ENCODE measurements around the gene PRR33. TPM values are rescaled to one million over a fixed set of nuclear protein-coding genes. Genes with fewer than 3 reads are reported as not detected.

PRR33 gene
- total RNA-seq, 2 donors from 2014 or later = not detected

DNA sequence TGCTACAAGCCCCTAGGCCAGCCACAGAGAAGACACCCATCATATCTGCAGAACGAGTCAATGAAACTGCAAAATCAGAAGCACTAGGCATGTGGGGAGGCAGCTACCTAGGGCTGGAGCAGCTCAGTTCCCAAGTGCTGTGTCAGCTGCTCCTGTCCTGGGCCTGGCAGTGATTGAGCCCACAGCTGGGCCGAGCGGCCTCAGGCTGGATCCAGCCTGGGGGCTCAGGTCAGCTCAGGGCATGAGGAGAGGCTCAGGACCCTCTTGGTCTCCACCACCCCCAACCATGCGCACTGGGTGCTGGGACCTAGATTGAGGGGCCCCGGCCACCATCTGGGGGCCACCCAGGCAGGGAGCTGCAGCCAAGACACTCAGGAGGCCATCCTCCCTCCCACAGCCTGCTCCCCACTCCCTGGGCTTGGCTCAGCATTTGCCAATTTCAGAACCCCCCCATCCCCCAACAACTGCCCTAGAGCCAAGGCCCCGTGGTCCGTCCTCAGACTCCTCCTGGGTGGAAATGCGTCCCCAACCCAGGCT lies 25.4 kb upstream of the PRR33 start:
- Mint-ChIP-seq H3K4me1 (ENCODE audit: low read depth) (peaks cover 18% of the 10 kb centered on the region), H3K36me3 (ENCODE audit: insufficient read depth in 2 of 2) (peaks cover 3 to 8% of the 10 kb centered on the region in 2 donors), H3K27ac (no peak overlapping the region), H3K27me3 (ENCODE audit: low read depth) (peaks cover 13% of the 10 kb centered on the region), H3K9me3 (peaks cover 7 to 11% of the 10 kb centered on the region in 2 donors), H3K4me3 (no peak overlapping the region)
- no peak for DNase-seq
- ATAC-seq (replicated peaks in 1 of 2) = peak; percentile 2 to 13

DNA sequence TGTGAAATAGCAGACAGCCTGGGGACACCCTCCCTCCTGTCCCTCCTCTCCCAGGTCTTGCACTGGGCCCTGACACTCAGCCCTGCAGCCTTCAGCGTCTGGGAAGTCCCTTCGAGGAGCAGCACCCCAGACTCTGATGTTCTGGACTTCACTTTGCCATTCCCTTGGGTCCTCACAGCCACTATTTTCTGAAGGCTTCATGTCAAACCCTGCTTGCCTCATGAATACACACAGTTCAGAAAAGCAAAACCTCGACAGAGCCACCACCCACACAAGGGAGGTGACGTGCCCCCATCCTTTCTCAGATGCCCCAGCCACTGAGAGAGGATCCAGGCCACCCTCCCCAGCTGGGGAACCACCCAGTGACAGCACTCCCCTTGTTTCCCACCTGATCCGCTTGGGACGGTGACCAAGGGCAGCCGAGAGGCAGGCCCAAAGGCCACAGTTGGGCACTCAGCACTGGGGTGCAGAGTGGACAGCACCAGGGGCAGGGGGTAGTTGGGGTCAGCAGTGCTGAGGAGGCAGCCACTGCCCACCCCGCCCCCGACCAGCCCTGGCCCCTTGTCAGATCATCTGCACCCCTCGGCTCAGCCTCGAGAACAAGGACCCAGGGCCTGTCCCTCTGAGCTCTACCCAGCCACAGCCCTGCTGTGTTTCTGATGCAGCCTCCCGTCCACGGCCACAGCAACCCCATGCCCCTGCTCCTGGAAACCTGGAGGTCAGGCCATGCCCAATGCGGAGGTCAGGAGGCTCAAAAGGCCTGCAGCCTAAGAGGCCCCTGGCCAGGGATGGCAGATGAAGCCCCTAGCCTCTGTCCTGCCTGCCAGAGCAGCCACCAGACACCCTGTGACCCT lies 24.7 kb upstream of the PRR33 start:
- Mint-ChIP-seq H3K4me1 (ENCODE audit: low read depth) (peaks cover 18% of the 10 kb centered on the region), H3K4me3 (no peak overlapping the region), H3K27ac (no peak overlapping the region), H3K36me3 (ENCODE audit: insufficient read depth in 2 of 2) (peaks cover 3 to 8% of the 10 kb centered on the region in 2 donors), H3K27me3 (ENCODE audit: low read depth) (peaks cover 13% of the 10 kb centered on the region), H3K9me3 (peaks cover 7 to 11% of the 10 kb centered on the region in 2 donors)
- DNase-seq (peak in 1 of 2 donors; percentile 15), ATAC-seq (replicated peaks in 1 of 2) (peak; percentile 6 to 14)

DNA sequence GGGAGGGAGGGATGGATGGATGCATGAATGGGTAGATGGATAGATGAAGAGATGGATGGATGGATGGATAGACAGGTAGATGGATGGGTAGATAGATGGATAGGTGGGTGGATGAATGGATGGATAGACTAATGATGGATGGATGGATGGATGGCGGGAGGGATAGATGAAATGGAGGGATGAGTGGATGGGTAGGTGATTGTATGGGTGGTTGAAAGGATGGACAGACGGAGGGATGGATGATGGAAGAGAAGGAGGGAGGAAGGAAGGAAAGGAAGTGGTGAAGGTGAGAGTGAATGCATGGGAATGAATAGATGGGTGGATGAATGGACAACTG lies 24.1 kb upstream of the PRR33 start:
- DNase-seq (no peak), ATAC-seq (replicated peaks in 1 of 2) (no peak)
- no peak overlapping the region for H3K4me3 Mint-ChIP-seq
- H3K9me3 Mint-ChIP-seq = peaks cover 7 to 11% of the 10 kb centered on the region in 2 donors
- H3K27me3 Mint-ChIP-seq (ENCODE audit: low read depth) = peaks cover 13% of the 10 kb centered on the region
- peaks cover 3 to 8% of the 10 kb centered on the region in 2 donors for H3K36me3 Mint-ChIP-seq (ENCODE audit: insufficient read depth in 2 of 2)
- H3K4me1 Mint-ChIP-seq (ENCODE audit: low read depth) = peaks cover 18% of the 10 kb centered on the region
- no peak overlapping the region for H3K27ac Mint-ChIP-seq

DNA sequence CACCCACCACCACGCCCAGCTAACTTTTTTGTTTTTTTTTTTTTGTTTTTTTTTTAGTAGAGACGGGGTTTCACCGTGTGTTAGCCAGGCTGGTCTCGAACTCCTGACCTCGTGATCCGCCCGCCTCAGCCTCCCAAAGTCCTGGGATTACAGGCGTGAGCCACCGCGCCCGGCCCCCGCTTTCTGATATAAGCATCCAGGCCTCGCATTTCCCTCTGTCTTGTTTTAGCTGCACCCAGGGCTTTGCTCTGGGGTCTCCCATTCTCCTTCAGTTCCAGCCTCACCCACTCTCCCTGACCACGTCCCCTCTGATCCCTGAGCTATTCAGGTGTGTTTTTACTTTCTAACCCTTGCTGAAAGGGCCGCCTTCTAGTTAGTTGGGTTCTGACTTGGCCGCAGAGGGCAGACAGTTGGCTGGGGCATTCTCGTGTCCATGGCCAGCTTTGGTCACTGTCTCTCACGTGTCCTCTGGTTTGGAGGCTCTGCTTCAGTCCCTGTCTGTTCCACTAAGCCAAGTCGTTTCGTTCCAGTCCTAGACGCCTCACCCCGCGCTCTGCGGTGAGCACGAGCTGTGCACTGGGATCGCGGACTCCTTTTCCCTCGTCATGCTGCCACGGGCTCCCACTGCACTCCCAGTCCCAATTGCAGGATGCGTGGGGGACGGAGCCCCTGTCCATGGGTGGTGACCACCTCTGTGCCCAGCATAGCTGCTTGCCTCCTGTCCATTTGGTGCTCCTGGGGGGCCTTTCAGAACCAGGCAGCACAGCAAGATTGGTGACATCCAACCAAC lies 21.8 kb upstream of the PRR33 start:
- peaks cover 7 to 11% of the 10 kb centered on the region in 2 donors for H3K9me3 Mint-ChIP-seq
- ATAC-seq (replicated peaks in 1 of 2) (no peak), DNase-seq (no peak)
- peaks cover 18% of the 10 kb centered on the region for H3K4me1 Mint-ChIP-seq (ENCODE audit: low read depth)
- H3K36me3 Mint-ChIP-seq (ENCODE audit: insufficient read depth in 2 of 2) = peaks cover 3 to 8% of the 10 kb centered on the region in 2 donors
- no peak overlapping the region for H3K27ac Mint-ChIP-seq
- H3K4me3 Mint-ChIP-seq = no peak overlapping the region
- H3K27me3 Mint-ChIP-seq (ENCODE audit: low read depth) = peaks cover 13% of the 10 kb centered on the region

DNA sequence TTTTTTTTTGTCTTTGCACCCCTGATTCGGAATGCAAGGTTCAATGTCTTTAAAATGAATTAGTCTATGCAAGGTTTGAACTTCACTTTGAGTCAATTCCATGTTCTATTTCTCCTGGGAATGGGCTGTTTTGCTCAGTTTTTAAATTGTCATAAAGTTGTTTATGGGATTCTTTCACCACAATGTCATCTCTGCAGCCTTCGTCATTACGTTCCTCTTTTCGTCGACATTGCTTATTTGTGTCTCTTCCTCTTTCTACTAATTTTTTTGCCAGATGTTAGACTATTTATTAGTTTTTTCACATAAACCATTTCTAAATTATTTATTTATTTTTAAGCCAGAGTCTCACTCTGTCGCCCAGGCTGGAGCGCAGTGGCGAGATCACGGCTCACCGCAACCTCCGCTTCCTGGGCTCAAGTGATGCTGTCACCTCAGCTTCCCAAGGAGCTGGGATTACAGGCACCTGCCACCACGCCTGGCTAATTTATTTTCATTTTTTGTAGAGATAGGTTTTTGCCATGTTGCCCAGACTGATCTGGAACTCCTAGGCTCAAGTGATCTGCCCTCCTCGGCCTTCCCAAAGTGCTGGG lies 20.7 kb upstream of the PRR33 start:
- Mint-ChIP-seq H3K9me3 (peaks cover 7 to 11% of the 10 kb centered on the region in 2 donors), H3K4me1 (ENCODE audit: low read depth) (peaks cover 18% of the 10 kb centered on the region), H3K4me3 (no peak overlapping the region), H3K36me3 (ENCODE audit: insufficient read depth in 2 of 2) (peaks cover 3 to 8% of the 10 kb centered on the region in 2 donors), H3K27ac (no peak overlapping the region), H3K27me3 (ENCODE audit: low read depth) (peaks cover 13% of the 10 kb centered on the region)
- DNase-seq (no peak), ATAC-seq (replicated peaks in 1 of 2) (no peak)

DNA sequence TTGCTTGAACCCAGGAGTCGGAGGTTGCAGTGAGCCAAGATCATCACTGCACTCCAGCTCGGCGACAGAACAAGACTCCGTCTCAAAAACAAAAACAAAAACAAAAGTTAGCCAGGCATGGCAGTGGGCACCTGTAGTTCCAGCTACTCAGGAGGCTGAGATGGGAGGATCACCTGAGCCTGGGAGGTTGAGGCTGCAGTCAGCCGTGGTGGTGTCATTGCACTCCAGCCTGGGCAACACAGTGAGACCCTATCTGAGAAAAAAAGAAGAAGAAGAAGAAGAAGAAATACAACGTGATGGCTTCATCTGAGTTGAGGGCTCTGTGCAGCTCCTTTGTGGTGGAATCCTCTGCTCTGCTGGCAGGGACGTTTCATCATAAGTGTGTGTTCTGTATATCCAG lies 17.8 kb upstream of the PRR33 start:
- ATAC-seq (replicated peaks in 1 of 2) (no peak), DNase-seq (no peak)
- Mint-ChIP-seq H3K4me1 (ENCODE audit: low read depth) (no peaks in the 10 kb centered on the region), H3K27me3 (ENCODE audit: low read depth) (peaks cover 10% of the 10 kb centered on the region), H3K9me3 (peaks cover 0 to 3% of the 10 kb centered on the region in 2 donors), H3K36me3 (ENCODE audit: insufficient read depth in 2 of 2) (peaks cover 0 to 2% of the 10 kb centered on the region in 2 donors), H3K27ac (no peak overlapping the region), H3K4me3 (no peak overlapping the region)

DNA sequence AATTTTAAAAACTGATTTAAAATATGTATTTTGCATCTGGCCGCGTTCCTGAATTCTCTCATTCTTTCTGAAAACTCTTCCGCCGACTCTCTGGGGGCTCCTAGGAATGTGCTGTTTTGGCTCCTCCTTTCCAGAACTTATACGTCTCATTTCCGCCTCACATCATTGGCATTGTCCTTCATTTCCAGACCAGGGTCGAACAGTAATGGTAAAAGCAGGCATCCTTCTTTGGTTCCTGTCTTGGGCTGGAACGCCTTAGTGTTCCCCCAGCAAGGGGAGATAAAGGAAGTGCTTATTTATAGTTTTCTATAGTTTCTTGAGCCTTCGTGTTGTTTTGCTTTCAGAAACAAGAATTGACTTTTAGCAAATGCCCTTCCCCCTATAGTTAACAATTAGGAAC lies 16.9 kb upstream of the PRR33 start:
- ATAC-seq (replicated peaks in 1 of 2) = no peak
- no peak overlapping the region for H3K4me3 Mint-ChIP-seq
- no peaks in the 10 kb centered on the region for H3K9me3 Mint-ChIP-seq
- peaks cover 6% of the 10 kb centered on the region for H3K27me3 Mint-ChIP-seq (ENCODE audit: low read depth)
- no peak for DNase-seq
- H3K4me1 Mint-ChIP-seq (ENCODE audit: low read depth) = no peaks in the 10 kb centered on the region
- H3K27ac Mint-ChIP-seq = no peak overlapping the region
- H3K36me3 Mint-ChIP-seq (ENCODE audit: insufficient read depth in 2 of 2) = no peaks in the 10 kb centered on the region

DNA sequence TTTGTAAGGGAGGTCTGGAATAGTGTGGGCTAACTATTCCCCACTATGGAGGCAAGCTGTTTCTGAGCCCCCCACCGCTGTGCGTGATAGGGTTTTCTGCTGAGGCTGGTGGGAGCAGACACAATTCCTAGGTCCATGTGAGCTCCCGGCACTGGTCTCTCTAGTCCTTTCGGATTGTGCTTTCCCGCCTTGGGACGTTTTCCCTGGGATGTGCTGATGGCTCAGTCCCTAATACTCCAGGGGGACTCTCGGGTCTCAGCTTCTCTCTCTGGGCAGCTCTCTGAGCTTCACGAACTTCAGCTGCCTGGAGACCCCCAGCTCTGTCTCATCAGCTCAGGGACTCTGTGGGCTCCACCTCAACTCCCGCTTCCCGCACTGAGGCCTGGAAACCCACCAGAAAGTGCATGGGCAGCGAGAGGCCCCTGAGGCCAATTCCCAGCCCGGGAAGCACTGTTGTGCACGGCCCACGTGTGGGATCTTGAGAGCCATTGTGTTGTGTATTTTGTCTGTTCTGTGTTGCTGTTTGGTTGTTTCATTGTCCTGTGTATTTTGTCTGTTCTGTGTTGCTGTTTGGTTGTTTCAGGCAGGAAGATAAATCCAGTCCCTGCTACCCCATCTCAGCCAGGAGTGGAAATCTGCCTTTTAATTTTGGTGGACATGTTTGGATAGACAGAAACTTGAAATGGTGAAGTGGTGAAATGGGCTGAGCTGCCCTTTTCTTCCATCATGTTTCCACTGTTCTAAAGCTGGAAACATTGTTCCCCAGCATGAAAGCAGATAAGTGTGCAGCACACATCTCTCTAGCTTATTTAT lies 15.1 kb upstream of the PRR33 start:
- DNase-seq (no peak), ATAC-seq (replicated peaks in 1 of 2) (no peak)
- Mint-ChIP-seq H3K27me3 (ENCODE audit: low read depth) (no peaks in the 10 kb centered on the region), H3K36me3 (ENCODE audit: insufficient read depth in 2 of 2) (no peaks in the 10 kb centered on the region), H3K4me3 (no peak overlapping the region), H3K9me3 (no peaks in the 10 kb centered on the region), H3K27ac (no peak overlapping the region), H3K4me1 (ENCODE audit: low read depth) (no peaks in the 10 kb centered on the region)

DNA sequence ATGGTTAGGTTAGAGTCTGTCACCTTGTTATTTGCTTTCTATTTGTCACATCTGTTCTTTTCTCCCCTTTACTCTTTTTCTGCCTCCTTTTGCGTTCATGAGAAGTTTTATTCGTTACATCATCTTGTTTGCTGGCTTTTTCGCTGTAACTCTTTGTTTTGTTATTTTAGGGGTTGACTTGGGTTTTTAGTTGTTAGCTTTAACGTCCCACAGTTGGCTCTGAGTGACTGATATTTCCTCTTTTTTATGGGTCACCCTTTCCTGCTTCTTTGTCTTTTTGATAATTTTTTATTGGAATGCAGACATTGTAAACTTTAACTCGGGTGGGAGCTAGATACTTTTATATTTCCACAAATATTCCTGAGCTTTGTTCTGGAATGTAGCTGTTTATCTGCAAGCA lies 14.5 kb upstream of the PRR33 start:
- no peaks in the 10 kb centered on the region for H3K4me1 Mint-ChIP-seq (ENCODE audit: low read depth)
- H3K4me3 Mint-ChIP-seq = no peak overlapping the region
- no peaks in the 10 kb centered on the region for H3K27me3 Mint-ChIP-seq (ENCODE audit: low read depth)
- H3K9me3 Mint-ChIP-seq = no peaks in the 10 kb centered on the region
- ATAC-seq (replicated peaks in 1 of 2) = no peak
- no peaks in the 10 kb centered on the region for H3K36me3 Mint-ChIP-seq (ENCODE audit: insufficient read depth in 2 of 2)
- no peak for DNase-seq
- H3K27ac Mint-ChIP-seq = no peak overlapping the region

DNA sequence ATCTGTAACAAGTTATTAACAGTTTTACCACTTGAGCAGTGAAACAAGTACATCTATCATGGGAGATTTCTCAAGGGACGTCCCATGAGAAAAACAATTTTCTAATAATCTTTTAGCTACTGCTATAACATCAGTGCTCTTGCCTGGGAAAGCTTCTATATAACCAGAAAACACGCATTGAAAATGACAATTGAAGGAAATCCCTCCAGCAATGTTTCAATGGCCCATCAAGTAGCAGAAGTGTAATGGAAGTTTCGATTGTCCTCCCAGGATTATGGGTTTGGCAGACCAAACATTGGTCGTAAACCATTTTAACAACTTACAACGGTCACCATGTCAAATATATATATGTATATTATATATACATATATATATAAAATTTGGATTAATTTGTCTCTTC lies 8.0 kb upstream of the PRR33 start:
- DNase-seq (no peak), ATAC-seq (replicated peaks in 1 of 2) (no peak)
- Mint-ChIP-seq H3K27ac (no peak overlapping the region), H3K4me1 (ENCODE audit: low read depth) (no peaks in the 10 kb centered on the region), H3K9me3 (no peaks in the 10 kb centered on the region), H3K4me3 (no peak overlapping the region), H3K36me3 (ENCODE audit: insufficient read depth in 2 of 2) (no peaks in the 10 kb centered on the region), H3K27me3 (ENCODE audit: low read depth) (peaks cover 16% of the 10 kb centered on the region)

DNA sequence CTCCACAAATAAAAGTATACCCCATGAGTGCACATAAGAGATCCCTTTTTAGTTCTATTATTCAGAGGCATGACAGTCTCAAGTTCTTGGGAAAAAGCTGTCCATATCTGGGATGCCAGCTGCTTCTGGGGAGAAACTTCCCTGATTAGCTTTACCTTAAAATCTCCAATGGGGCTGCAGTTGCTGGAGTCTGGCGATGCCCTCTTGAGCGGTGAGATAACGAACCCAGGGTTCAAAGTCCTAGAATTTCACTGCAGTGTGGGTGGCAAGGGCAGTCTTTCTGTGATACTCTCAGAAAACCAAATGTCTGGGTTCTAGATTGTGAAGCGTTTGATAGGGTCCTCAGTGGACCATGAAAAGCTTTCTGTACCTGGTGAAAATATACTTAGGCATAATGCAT lies 7.4 kb upstream of the PRR33 start:
- H3K27ac Mint-ChIP-seq = no peak overlapping the region
- ATAC-seq (replicated peaks in 1 of 2) (no peak), DNase-seq (no peak)
- H3K4me3 Mint-ChIP-seq = no peak overlapping the region
- peaks cover 16% of the 10 kb centered on the region for H3K27me3 Mint-ChIP-seq (ENCODE audit: low read depth)
- no peaks in the 10 kb centered on the region for H3K4me1 Mint-ChIP-seq (ENCODE audit: low read depth)
- H3K9me3 Mint-ChIP-seq = no peaks in the 10 kb centered on the region
- H3K36me3 Mint-ChIP-seq (ENCODE audit: insufficient read depth in 2 of 2) = no peaks in the 10 kb centered on the region

DNA sequence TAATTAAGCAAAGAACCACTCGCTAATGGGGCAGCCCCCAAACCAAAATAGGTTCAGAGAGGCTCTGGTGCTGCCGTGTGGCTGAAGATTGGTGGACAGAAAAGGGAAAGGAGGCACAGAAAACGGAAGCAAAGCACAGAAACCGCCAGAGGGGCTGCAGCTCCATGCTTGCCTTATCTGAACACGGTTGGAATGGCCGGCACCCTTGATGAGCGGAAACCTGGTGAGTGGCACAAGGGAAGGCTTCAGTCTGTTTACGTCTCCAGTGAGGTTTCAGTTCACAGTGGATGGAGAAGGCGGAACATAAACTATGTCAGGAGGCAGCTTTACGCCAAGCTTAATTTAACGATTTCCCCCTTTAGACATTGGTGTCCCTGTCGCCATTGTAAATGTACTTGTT lies 5.2 kb upstream of the PRR33 start:
- Mint-ChIP-seq H3K4me3 (peak overlapping the region in 1 of 2 donors; percentile 27), H3K27me3 (ENCODE audit: low read depth) (peaks cover 16% of the 10 kb centered on the region), H3K36me3 (ENCODE audit: insufficient read depth in 2 of 2) (peaks cover 2% of the 10 kb centered on the region in 2 donors), H3K9me3 (peaks cover 3 to 8% of the 10 kb centered on the region in 2 donors), H3K27ac (no peak overlapping the region), H3K4me1 (ENCODE audit: low read depth) (peaks cover 15% of the 10 kb centered on the region)
- DNase-seq (no peak), ATAC-seq (replicated peaks in 1 of 2) (no peak)
